Right lobe of liver (tissue), 4 donors: Measurements from ENCODE around the gene RFTN2.

Experiments used
- CTCF ChIP-seq, 4 donors: fragments of 200-600 bp in 3 of 4; fragments of 450-650 bp in 1 of 4; IDR thresholded peaks; one replicate each; pipeline versions ENCODE4 v1.5.1 to v1.8.0; 2016 to 2022; ENCODE audit warnings: antibody characterized with exemption in 4 of 4, mild to moderate bottlenecking in 2 of 4
- POLR2A ChIP-seq: fragments of 450-650 bp; IDR thresholded peaks from one replicate; pipeline ENCODE4 v1.6.1; 2017; ENCODE audit warnings: antibody characterized with exemption, mild to moderate bottlenecking
- donor health status: DM: no; HTN: no; CAD: no.
- donor health status: DM: no; HTN: no; CAD: no.
- donor health status: DM: no; HTN: yes; CAD: no.

- TF ChIP-seq CTCF (IDR thresholded peaks at IDR 0.05) (no peak), POLR2A (no peak)
Measured at GRCh38 chr2:197576631-197577030, 98.8 kb downstream of the RFTN2 start.
